ENCODE data around the gene OTOGL. TPM values are rescaled to one million over a fixed set of nuclear protein-coding genes. Genes with fewer than 3 reads are reported as not detected.

Gene OTOGL
- total RNA-seq, 1 donor from 2014 or later, result 0.12 TPM

GRCh38 chr12:80260269-80260668, 160.9 kb downstream of the OTOGL start:
- DNase-seq (ENCODE audit: low read depth, low spot score), result no peak
- Mint-ChIP-seq H3K9me3 (no peaks in the 10 kb centered on the region), H3K36me3 (ENCODE audit: low read depth) (no peaks in the 10 kb centered on the region), H3K4me3 (no peak overlapping the region), H3K27me3 (ENCODE audit: low read depth) (no peaks in the 10 kb centered on the region), H3K27ac (ENCODE audit: unreplicated experiment) (no peak overlapping the region), H3K4me1 (no peaks in the 10 kb centered on the region)
- TF ChIP-seq CTCF (conservative IDR thresholded peaks at IDR 0.05), result no peak

- TF ChIP-seq CTCF (conservative IDR thresholded peaks at IDR 0.05), result no peak
- no peak overlapping the region for H3K4me3 Mint-ChIP-seq
- no peaks in the 10 kb centered on the region for H3K4me1 Mint-ChIP-seq
These were observed 162.1 kb downstream of the OTOGL start for GRCh38 chr12:80261403-80261802.

GRCh38 chr12:80262346-80262745, 163.0 kb downstream of the OTOGL start:
- Mint-ChIP-seq H3K27me3 (ENCODE audit: low read depth) (no peaks in the 10 kb centered on the region), H3K4me3 (no peak overlapping the region), H3K9me3 (no peaks in the 10 kb centered on the region), H3K4me1 (no peaks in the 10 kb centered on the region), H3K27ac (ENCODE audit: unreplicated experiment) (no peak overlapping the region), H3K36me3 (ENCODE audit: low read depth) (no peaks in the 10 kb centered on the region)
- no peak for TF ChIP-seq CTCF (conservative IDR thresholded peaks at IDR 0.05)
- no peak for DNase-seq (ENCODE audit: low read depth, low spot score)

More at GRCh38 chr12:80261403-80261802, 162.1 kb downstream of the OTOGL start:
- Mint-ChIP-seq H3K27me3 (ENCODE audit: low read depth) (no peaks in the 10 kb centered on the region), H3K27ac (ENCODE audit: unreplicated experiment) (no peak overlapping the region), H3K36me3 (ENCODE audit: low read depth) (no peaks in the 10 kb centered on the region), H3K9me3 (no peaks in the 10 kb centered on the region)
- DNase-seq (ENCODE audit: low read depth, low spot score), result no peak

- no peaks in the 10 kb centered on the region for H3K4me1 Mint-ChIP-seq
- H3K27me3 Mint-ChIP-seq (ENCODE audit: low read depth), result no peaks in the 10 kb centered on the region
- H3K4me3 Mint-ChIP-seq, result no peak overlapping the region
- no peak overlapping the region for H3K27ac Mint-ChIP-seq (ENCODE audit: unreplicated experiment)
- no peaks in the 10 kb centered on the region for H3K36me3 Mint-ChIP-seq (ENCODE audit: low read depth)
- H3K9me3 Mint-ChIP-seq, result no peaks in the 10 kb centered on the region
- no peak for TF ChIP-seq CTCF (conservative IDR thresholded peaks at IDR 0.05)
- no peak for DNase-seq (ENCODE audit: low read depth, low spot score)
These were observed 163.4 kb downstream of the OTOGL start for GRCh38 chr12:80262771-80263170.

GRCh38 chr12:80264386-80264785, 165.0 kb downstream of the OTOGL start:
- H3K4me3 Mint-ChIP-seq, result no peak overlapping the region
- no peak overlapping the region for H3K27ac Mint-ChIP-seq (ENCODE audit: unreplicated experiment)
- DNase-seq (ENCODE audit: low read depth, low spot score), result no peak
- H3K36me3 Mint-ChIP-seq (ENCODE audit: low read depth), result no peaks in the 10 kb centered on the region
- TF ChIP-seq CTCF (conservative IDR thresholded peaks at IDR 0.05), result no peak
- H3K9me3 Mint-ChIP-seq, result no peaks in the 10 kb centered on the region
- no peaks in the 10 kb centered on the region for H3K4me1 Mint-ChIP-seq
- no peaks in the 10 kb centered on the region for H3K27me3 Mint-ChIP-seq (ENCODE audit: low read depth)

GRCh38 chr12:80264891-80265290, 165.6 kb downstream of the OTOGL start:
- Mint-ChIP-seq H3K4me1 (no peaks in the 10 kb centered on the region), H3K4me3 (no peak overlapping the region), H3K36me3 (ENCODE audit: low read depth) (no peaks in the 10 kb centered on the region), H3K9me3 (no peaks in the 10 kb centered on the region), H3K27me3 (ENCODE audit: low read depth) (no peaks in the 10 kb centered on the region), H3K27ac (ENCODE audit: unreplicated experiment) (no peak overlapping the region)
- no peak for TF ChIP-seq CTCF (conservative IDR thresholded peaks at IDR 0.05)
- DNase-seq (ENCODE audit: low read depth, low spot score), result no peak
